ENCODE results near the gene CKAP4.
A peak's percentile ranks its signal among the peaks of the same experiment; 100 is the strongest.

Gene CKAP4

GRCh38 chr12:106256524-106256923 is 8.7 kb upstream of the CKAP4 start:
- no peaks in the 10 kb centered on the region for H3K9me3 ChIP-seq (replicated peaks in 1 of 2; ENCODE audit: control insufficient read depth in 2 of 2, insufficient read depth in 1 of 2, low read depth in 1 of 2, low read length in 2 of 2)
- H2BK15ac ChIP-seq (ENCODE audit: low read length) = no peak overlapping the region
- no peak for DNase-seq (ENCODE audit: low spot score)
- no peak overlapping the region for H4K8ac ChIP-seq (ENCODE audit: low read depth, low read length)
- H3K4me1 ChIP-seq (ENCODE audit: control insufficient read depth in 2 of 2, insufficient read depth in 1 of 2, low read depth in 1 of 2, low read length in 2 of 2) = peaks cover 13 to 14% of the 10 kb centered on the region in 2 donors
- H2BK120ac ChIP-seq (ENCODE audit: low read depth, low read length) = no peak overlapping the region
- no peak overlapping the region for H3K4ac ChIP-seq (ENCODE audit: low read length)
- H3K27me3 ChIP-seq (ENCODE audit: control insufficient read depth in 3 of 3, insufficient read depth in 3 of 3, low read depth in 1 of 3, low read length in 3 of 3) = peaks cover 0 to 8% (median 0%) of the 10 kb centered on the region in 3 experiments
- H3K14ac ChIP-seq (ENCODE audit: low read length) = no peak overlapping the region
- no peak overlapping the region for H3K4me3 ChIP-seq (ENCODE audit: low read length in 2 of 2)
- H3K23ac ChIP-seq (ENCODE audit: low read depth, low read length, poor library complexity) = no peak overlapping the region
- no peak overlapping the region for H3K9ac ChIP-seq (ENCODE audit: low read depth, low read length, poor library complexity)
- no peaks in the 10 kb centered on the region for H3K36me3 ChIP-seq (replicated peaks in 1 of 2; ENCODE audit: control insufficient read depth in 2 of 2, insufficient read depth in 2 of 2, low read length in 2 of 2)
- H3K27ac ChIP-seq (replicated peaks; ENCODE audit: low read length) = no peak overlapping the region
- no peak overlapping the region for H4K91ac ChIP-seq (ENCODE audit: low read depth, low read length, poor library complexity)
- no peak overlapping the region for H2AFZ ChIP-seq (ENCODE audit: low read length)
- no peak overlapping the region for H2AK5ac ChIP-seq (ENCODE audit: low read depth, low read length)
- H2BK5ac ChIP-seq (ENCODE audit: low read length) = no peak overlapping the region
- no peak overlapping the region for H2BK12ac ChIP-seq (ENCODE audit: low read length)
- H3K4me2 ChIP-seq (ENCODE audit: insufficient read depth, low read length, poor library complexity, severe bottlenecking) = no peak overlapping the region
- no peak overlapping the region for H3K18ac ChIP-seq (ENCODE audit: low read length)
- H3K79me1 ChIP-seq (ENCODE audit: low read depth, low read length) = no peaks in the 10 kb centered on the region

GRCh38 chr12:106255952-106256351 is 8.1 kb upstream of the CKAP4 start:
- WGBS, 2 donors (ENCODE audit: extremely low coverage in 2 of 2, insufficient read length in 2 of 2, insufficient replicate concordance in 1 of 2) = no CpG with 5 or more reads among the region's 5 CpGs
- Histone ChIP-seq H2BK15ac (ENCODE audit: low read length) (no peak overlapping the region), H3K23ac (ENCODE audit: low read depth, low read length, poor library complexity) (no peak overlapping the region), H2BK5ac (ENCODE audit: low read length) (no peak overlapping the region), H3K4ac (ENCODE audit: low read length) (no peak overlapping the region), H4K91ac (ENCODE audit: low read depth, low read length, poor library complexity) (no peak overlapping the region), H3K9ac (ENCODE audit: low read depth, low read length, poor library complexity) (no peak overlapping the region), H2AK5ac (ENCODE audit: low read depth, low read length) (no peak overlapping the region), H3K18ac (ENCODE audit: low read length) (no peak overlapping the region), H3K14ac (ENCODE audit: low read length) (no peak overlapping the region), H3K79me1 (ENCODE audit: low read depth, low read length) (no peaks in the 10 kb centered on the region), H2BK120ac (ENCODE audit: low read depth, low read length) (no peak overlapping the region), H3K4me2 (ENCODE audit: insufficient read depth, low read length, poor library complexity, severe bottlenecking) (no peak overlapping the region), H3K9me3 (replicated peaks in 1 of 2; ENCODE audit: control insufficient read depth in 2 of 2, insufficient read depth in 1 of 2, low read depth in 1 of 2, low read length in 2 of 2) (no peaks in the 10 kb centered on the region), H3K27me3 (ENCODE audit: control insufficient read depth in 3 of 3, insufficient read depth in 3 of 3, low read depth in 1 of 3, low read length in 3 of 3) (peaks cover 0 to 8% (median 0%) of the 10 kb centered on the region in 3 experiments), H2AFZ (ENCODE audit: low read length) (no peak overlapping the region), H3K4me1 (ENCODE audit: control insufficient read depth in 2 of 2, insufficient read depth in 1 of 2, low read depth in 1 of 2, low read length in 2 of 2) (peaks cover 13 to 14% of the 10 kb centered on the region in 2 donors), H2BK12ac (ENCODE audit: low read length) (no peak overlapping the region), H3K27ac (replicated peaks; ENCODE audit: low read length) (no peak overlapping the region), H4K8ac (ENCODE audit: low read depth, low read length) (no peak overlapping the region), H3K36me3 (replicated peaks in 1 of 2; ENCODE audit: control insufficient read depth in 2 of 2, insufficient read depth in 2 of 2, low read length in 2 of 2) (no peaks in the 10 kb centered on the region), H3K4me3 (ENCODE audit: low read length in 2 of 2) (no peak overlapping the region)
- DNase-seq (ENCODE audit: low spot score) = no peak

- H3K9me3 ChIP-seq (replicated peaks in 1 of 2; ENCODE audit: control insufficient read depth in 2 of 2, insufficient read depth in 1 of 2, low read depth in 1 of 2, low read length in 2 of 2) = no peaks in the 10 kb centered on the region
- H2BK15ac ChIP-seq (ENCODE audit: low read length) = no peak overlapping the region
- H3K4me2 ChIP-seq (ENCODE audit: insufficient read depth, low read length, poor library complexity, severe bottlenecking) = no peak overlapping the region
- H3K18ac ChIP-seq (ENCODE audit: low read length) = no peak overlapping the region
- no peak overlapping the region for H2BK12ac ChIP-seq (ENCODE audit: low read length)
- H3K36me3 ChIP-seq (replicated peaks in 1 of 2; ENCODE audit: control insufficient read depth in 2 of 2, insufficient read depth in 2 of 2, low read length in 2 of 2) = no peaks in the 10 kb centered on the region
- no peak overlapping the region for H4K91ac ChIP-seq (ENCODE audit: low read depth, low read length, poor library complexity)
- H3K14ac ChIP-seq (ENCODE audit: low read length) = no peak overlapping the region
- WGBS, 2 donors (ENCODE audit: extremely low coverage in 2 of 2, insufficient read length in 2 of 2, insufficient replicate concordance in 1 of 2) = no CpG with 5 or more reads among the region's 3 CpGs
- no peak overlapping the region for H3K4ac ChIP-seq (ENCODE audit: low read length)
- peaks cover 13 to 14% of the 10 kb centered on the region in 2 donors for H3K4me1 ChIP-seq (ENCODE audit: control insufficient read depth in 2 of 2, insufficient read depth in 1 of 2, low read depth in 1 of 2, low read length in 2 of 2)
- no peak overlapping the region for H2BK5ac ChIP-seq (ENCODE audit: low read length)
- no peak overlapping the region for H2AFZ ChIP-seq (ENCODE audit: low read length)
- peaks cover 0 to 8% (median 0%) of the 10 kb centered on the region in 3 experiments for H3K27me3 ChIP-seq (ENCODE audit: control insufficient read depth in 3 of 3, insufficient read depth in 3 of 3, low read depth in 1 of 3, low read length in 3 of 3)
- no peak overlapping the region for H3K23ac ChIP-seq (ENCODE audit: low read depth, low read length, poor library complexity)
- no peak overlapping the region for H4K8ac ChIP-seq (ENCODE audit: low read depth, low read length)
- no peak overlapping the region for H2BK120ac ChIP-seq (ENCODE audit: low read depth, low read length)
- H3K4me3 ChIP-seq (ENCODE audit: low read length in 2 of 2) = no peak overlapping the region
- no peak overlapping the region for H3K27ac ChIP-seq (replicated peaks; ENCODE audit: low read length)
- no peak for DNase-seq (ENCODE audit: low spot score)
- H3K9ac ChIP-seq (ENCODE audit: low read depth, low read length, poor library complexity) = no peak overlapping the region
- no peaks in the 10 kb centered on the region for H3K79me1 ChIP-seq (ENCODE audit: low read depth, low read length)
- H2AK5ac ChIP-seq (ENCODE audit: low read depth, low read length) = no peak overlapping the region
Measured at GRCh38 chr12:106255493-106255892, 7.7 kb upstream of the CKAP4 start.

- no peaks in the 10 kb centered on the region for H3K9me3 ChIP-seq (replicated peaks in 1 of 2; ENCODE audit: control insufficient read depth in 2 of 2, insufficient read depth in 1 of 2, low read depth in 1 of 2, low read length in 2 of 2)
- H2AFZ ChIP-seq (ENCODE audit: low read length) = no peak overlapping the region
- H3K36me3 ChIP-seq (replicated peaks in 1 of 2; ENCODE audit: control insufficient read depth in 2 of 2, insufficient read depth in 2 of 2, low read length in 2 of 2) = no peaks in the 10 kb centered on the region
- H2BK120ac ChIP-seq (ENCODE audit: low read depth, low read length) = no peak overlapping the region
- H3K4me3 ChIP-seq (ENCODE audit: low read length in 2 of 2) = no peak overlapping the region
- H3K4me1 ChIP-seq (ENCODE audit: control insufficient read depth in 2 of 2, insufficient read depth in 1 of 2, low read depth in 1 of 2, low read length in 2 of 2) = peaks cover 13 to 14% of the 10 kb centered on the region in 2 donors
- H2BK12ac ChIP-seq (ENCODE audit: low read length) = no peak overlapping the region
- H3K27ac ChIP-seq (replicated peaks; ENCODE audit: low read length) = no peak overlapping the region
- no peak overlapping the region for H3K9ac ChIP-seq (ENCODE audit: low read depth, low read length, poor library complexity)
- H4K8ac ChIP-seq (ENCODE audit: low read depth, low read length) = no peak overlapping the region
- no peak overlapping the region for H3K4ac ChIP-seq (ENCODE audit: low read length)
- WGBS, 2 donors (ENCODE audit: extremely low coverage in 2 of 2, insufficient read length in 2 of 2, insufficient replicate concordance in 1 of 2) = no CpG with 5 or more reads among the region's 3 CpGs
- H2AK5ac ChIP-seq (ENCODE audit: low read depth, low read length) = no peak overlapping the region
- H3K4me2 ChIP-seq (ENCODE audit: insufficient read depth, low read length, poor library complexity, severe bottlenecking) = no peak overlapping the region
- H3K14ac ChIP-seq (ENCODE audit: low read length) = no peak overlapping the region
- no peak overlapping the region for H2BK5ac ChIP-seq (ENCODE audit: low read length)
- DNase-seq (ENCODE audit: low spot score) = peak; percentile 23
- no peaks in the 10 kb centered on the region for H3K79me1 ChIP-seq (ENCODE audit: low read depth, low read length)
- H3K18ac ChIP-seq (ENCODE audit: low read length) = no peak overlapping the region
- no peak overlapping the region for H3K23ac ChIP-seq (ENCODE audit: low read depth, low read length, poor library complexity)
- H4K91ac ChIP-seq (ENCODE audit: low read depth, low read length, poor library complexity) = no peak overlapping the region
- H3K27me3 ChIP-seq (ENCODE audit: control insufficient read depth in 3 of 3, insufficient read depth in 3 of 3, low read depth in 1 of 3, low read length in 3 of 3) = peaks cover 0 to 8% (median 0%) of the 10 kb centered on the region in 3 experiments
- no peak overlapping the region for H2BK15ac ChIP-seq (ENCODE audit: low read length)
Measured at GRCh38 chr12:106254724-106255123, 6.9 kb upstream of the CKAP4 start.
